Stimulated activated memory B cell treated with anti-CD40 and anti-IgM and Interleukin-4, amounts not matched to agents 10 μg/mL and 1 μg/mL and 100 μg/mL, for 72 hours (primary cell): ENCODE data around the gene GNG2.

Experiments used
- ATAC-seq: fragments of 150-1000 bp; cut with Tn5 transposase; 2 replicates; pipeline ENCODE4 v1.10.0; 2021
- H3K27ac Mint-ChIP-seq: one replicate; pipeline ENCODE4 v1.8.0; 2022; ENCODE audit warnings: mild to moderate bottlenecking, mixed read lengths
- H3K27me3 Mint-ChIP-seq: one replicate; pipeline ENCODE4 v1.8.0; 2022; ENCODE audit warnings: mixed read lengths
- H3K36me3 Mint-ChIP-seq: one replicate; pipeline ENCODE4 v1.8.0; 2022; ENCODE audit warnings: mixed read lengths
- H3K4me1 Mint-ChIP-seq: one replicate; pipeline ENCODE4 v1.8.0; 2022; ENCODE audit warnings: mixed read lengths
- H3K4me3 Mint-ChIP-seq: one replicate; pipeline ENCODE4 v1.8.0; 2022; ENCODE audit warnings: mild to moderate bottlenecking, moderate library complexity, mixed read lengths
- H3K9me3 Mint-ChIP-seq: one replicate; pipeline ENCODE4 v1.8.0; 2022; ENCODE audit warnings: mixed read lengths

The GNG2 gene

GRCh38 chr14:52002542-52002941, 142.1 kb downstream of the GNG2 start:
- no peaks in the 10 kb centered on the region for H3K27me3 Mint-ChIP-seq
- peaks cover 44% of the 10 kb centered on the region for H3K36me3 Mint-ChIP-seq
- H3K4me3 Mint-ChIP-seq: no peak overlapping the region
- H3K27ac Mint-ChIP-seq: no peak overlapping the region
- H3K4me1 Mint-ChIP-seq: no peaks in the 10 kb centered on the region
- H3K9me3 Mint-ChIP-seq: no peaks in the 10 kb centered on the region
- no peak for ATAC-seq

- Mint-ChIP-seq H3K36me3 (peaks cover 52% of the 10 kb centered on the region), H3K4me1 (no peaks in the 10 kb centered on the region), H3K27ac (no peak overlapping the region), H3K27me3 (no peaks in the 10 kb centered on the region), H3K4me3 (no peak overlapping the region), H3K9me3 (no peaks in the 10 kb centered on the region)
- ATAC-seq: no peak
Measured at GRCh38 chr14:52003324-52003723, 142.9 kb downstream of the GNG2 start.

- Mint-ChIP-seq H3K36me3 (peaks cover 65% of the 10 kb centered on the region), H3K4me3 (no peak overlapping the region), H3K27ac (no peak overlapping the region), H3K4me1 (no peaks in the 10 kb centered on the region), H3K27me3 (no peaks in the 10 kb centered on the region), H3K9me3 (no peaks in the 10 kb centered on the region)
- no peak for ATAC-seq
Measured at GRCh38 chr14:52005625-52006024, 145.2 kb downstream of the GNG2 start.

GRCh38 chr14:52006361-52006760, 145.9 kb downstream of the GNG2 start:
- H3K4me3 Mint-ChIP-seq: no peak overlapping the region
- ATAC-seq: no peak
- no peak overlapping the region for H3K27ac Mint-ChIP-seq
- H3K36me3 Mint-ChIP-seq: peaks cover 68% of the 10 kb centered on the region
- H3K4me1 Mint-ChIP-seq: no peaks in the 10 kb centered on the region
- no peaks in the 10 kb centered on the region for H3K27me3 Mint-ChIP-seq
- no peaks in the 10 kb centered on the region for H3K9me3 Mint-ChIP-seq

GRCh38 chr14:52007211-52007610, 146.8 kb downstream of the GNG2 start:
- Mint-ChIP-seq H3K27ac (no peak overlapping the region), H3K4me3 (no peak overlapping the region), H3K27me3 (no peaks in the 10 kb centered on the region), H3K9me3 (no peaks in the 10 kb centered on the region), H3K4me1 (no peaks in the 10 kb centered on the region), H3K36me3 (peaks cover 68% of the 10 kb centered on the region)
- ATAC-seq: no peak

- Mint-ChIP-seq H3K27me3 (no peaks in the 10 kb centered on the region), H3K4me1 (no peaks in the 10 kb centered on the region), H3K9me3 (no peaks in the 10 kb centered on the region), H3K36me3 (peaks cover 64% of the 10 kb centered on the region), H3K4me3 (no peak overlapping the region), H3K27ac (no peak overlapping the region)
- ATAC-seq: no peak
Measured at GRCh38 chr14:52007637-52008036, 147.2 kb downstream of the GNG2 start.

- ATAC-seq: no peak
- Mint-ChIP-seq H3K36me3 (peaks cover 62% of the 10 kb centered on the region), H3K27me3 (no peaks in the 10 kb centered on the region), H3K9me3 (no peaks in the 10 kb centered on the region), H3K27ac (no peak overlapping the region), H3K4me1 (no peaks in the 10 kb centered on the region), H3K4me3 (no peak overlapping the region)
Measured at GRCh38 chr14:52008136-52008535, 147.7 kb downstream of the GNG2 start.

GRCh38 chr14:52010173-52010693, 149.8 kb downstream of the GNG2 start:
- Mint-ChIP-seq H3K9me3 (no peaks in the 10 kb centered on the region), H3K4me3 (no peak overlapping the region), H3K27me3 (no peaks in the 10 kb centered on the region), H3K27ac (no peak overlapping the region), H3K36me3 (peaks cover 55% of the 10 kb centered on the region), H3K4me1 (peaks cover 5% of the 10 kb centered on the region)
- no peak for ATAC-seq

- no peak for ATAC-seq
- no peak overlapping the region for H3K4me3 Mint-ChIP-seq
- H3K36me3 Mint-ChIP-seq: peaks cover 44% of the 10 kb centered on the region
- peaks cover 7% of the 10 kb centered on the region for H3K27me3 Mint-ChIP-seq
- H3K27ac Mint-ChIP-seq: no peak overlapping the region
- peaks cover 5% of the 10 kb centered on the region for H3K4me1 Mint-ChIP-seq
- no peaks in the 10 kb centered on the region for H3K9me3 Mint-ChIP-seq
Measured at GRCh38 chr14:52011523-52011922, 151.1 kb downstream of the GNG2 start.

- peaks cover 5% of the 10 kb centered on the region for H3K4me1 Mint-ChIP-seq
- no peak for ATAC-seq
- no peak overlapping the region for H3K4me3 Mint-ChIP-seq
- H3K36me3 Mint-ChIP-seq: peaks cover 37% of the 10 kb centered on the region
- peaks cover 18% of the 10 kb centered on the region for H3K27me3 Mint-ChIP-seq
- no peak overlapping the region for H3K27ac Mint-ChIP-seq
- H3K9me3 Mint-ChIP-seq: no peaks in the 10 kb centered on the region
Measured at GRCh38 chr14:52012635-52013034, 152.2 kb downstream of the GNG2 start.

GRCh38 chr14:52013984-52014600, 153.7 kb downstream of the GNG2 start:
- H3K27ac Mint-ChIP-seq: no peak overlapping the region
- peaks cover 28% of the 10 kb centered on the region for H3K27me3 Mint-ChIP-seq
- no peak overlapping the region for H3K4me3 Mint-ChIP-seq
- peaks cover 5% of the 10 kb centered on the region for H3K4me1 Mint-ChIP-seq
- ATAC-seq: peak; percentile 45
- peaks cover 23% of the 10 kb centered on the region for H3K36me3 Mint-ChIP-seq
- H3K9me3 Mint-ChIP-seq: no peaks in the 10 kb centered on the region

GRCh38 chr14:52014601-52015267, 154.3 kb downstream of the GNG2 start:
- no peak overlapping the region for H3K27ac Mint-ChIP-seq
- H3K4me1 Mint-ChIP-seq: peaks cover 5% of the 10 kb centered on the region
- peaks cover 29% of the 10 kb centered on the region for H3K27me3 Mint-ChIP-seq
- H3K9me3 Mint-ChIP-seq: no peaks in the 10 kb centered on the region
- ATAC-seq: no peak
- H3K36me3 Mint-ChIP-seq: peaks cover 16% of the 10 kb centered on the region
- H3K4me3 Mint-ChIP-seq: no peak overlapping the region

GRCh38 chr14:52015411-52016030, 155.1 kb downstream of the GNG2 start:
- Mint-ChIP-seq H3K27ac (no peak overlapping the region), H3K4me1 (peaks cover 5% of the 10 kb centered on the region), H3K36me3 (peaks cover 13% of the 10 kb centered on the region), H3K9me3 (no peaks in the 10 kb centered on the region), H3K27me3 (peaks cover 29% of the 10 kb centered on the region), H3K4me3 (no peak overlapping the region)
- ATAC-seq: no peak

- H3K4me1 Mint-ChIP-seq: peaks cover 26% of the 10 kb centered on the region
- no peaks in the 10 kb centered on the region for H3K36me3 Mint-ChIP-seq
- no peak overlapping the region for H3K27ac Mint-ChIP-seq
- no peaks in the 10 kb centered on the region for H3K9me3 Mint-ChIP-seq
- ATAC-seq: no peak
- H3K4me3 Mint-ChIP-seq: no peak overlapping the region
- peaks cover 29% of the 10 kb centered on the region for H3K27me3 Mint-ChIP-seq
Measured at GRCh38 chr14:52018252-52018651, 157.8 kb downstream of the GNG2 start.

GRCh38 chr14:52018970-52019369, 158.6 kb downstream of the GNG2 start:
- Mint-ChIP-seq H3K4me1 (peaks cover 25% of the 10 kb centered on the region), H3K9me3 (no peaks in the 10 kb centered on the region), H3K4me3 (no peak overlapping the region), H3K36me3 (no peaks in the 10 kb centered on the region), H3K27me3 (peaks cover 29% of the 10 kb centered on the region), H3K27ac (no peak overlapping the region)
- ATAC-seq: no peak
